Measurements from ENCODE around the gene BCL2L1.

BCL2L1 gene

GRCh38 chr20:31691646-31692275 lies 30.9 kb downstream of the BCL2L1 start:
- DNase-seq (ENCODE audit: low read depth), result no peak

DNA sequence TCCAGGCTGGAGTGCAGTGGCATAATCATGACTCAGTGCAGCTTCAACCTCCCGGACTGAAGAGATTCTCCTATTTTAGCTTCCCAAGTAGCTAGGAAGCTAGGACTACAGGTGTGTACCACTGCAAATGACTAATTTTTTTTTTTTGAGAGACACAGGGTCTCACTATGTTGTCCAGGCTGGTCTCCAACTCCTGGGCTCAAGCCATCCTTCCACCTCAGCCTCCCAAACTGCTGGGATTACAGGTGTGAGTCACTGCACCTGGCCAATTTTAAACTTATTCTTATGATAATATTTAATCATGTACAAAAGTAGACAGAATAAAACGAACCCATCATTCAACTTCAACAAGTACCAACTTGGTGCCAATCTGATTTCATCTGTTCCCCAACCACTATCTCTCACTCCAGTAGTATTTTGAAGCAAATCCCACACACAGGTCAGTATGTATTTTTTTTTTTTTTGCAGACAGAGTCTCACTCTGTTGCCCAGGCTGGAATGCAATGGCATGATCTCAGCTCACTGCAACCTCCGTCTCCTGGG lies 32.5 kb downstream of the BCL2L1 start:
- DNase-seq (ENCODE audit: low read depth), result no peak

- no peak for DNase-seq (ENCODE audit: low read depth)
Measured at GRCh38 chr20:31689141-31689540, 33.5 kb downstream of the BCL2L1 start.

DNA sequence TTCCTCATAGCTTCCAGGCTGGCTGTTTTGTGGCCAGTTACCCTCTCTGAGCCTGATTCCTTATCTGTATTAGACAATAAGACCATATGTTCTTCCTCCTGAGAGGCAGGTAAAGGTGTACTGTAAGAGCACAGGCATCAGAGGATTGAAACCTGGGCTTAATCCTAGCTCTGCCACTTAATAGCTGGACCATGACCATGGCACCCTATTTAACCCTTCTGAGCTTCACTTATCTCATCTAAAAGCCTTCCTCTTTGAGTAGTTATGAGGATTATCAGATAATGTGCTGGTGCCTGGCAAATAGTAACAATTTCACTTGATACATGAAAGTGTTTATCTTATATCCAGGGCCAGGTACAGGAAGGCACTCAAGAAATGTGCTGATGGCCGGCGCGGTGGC lies 34.9 kb downstream of the BCL2L1 start:
- no peak for DNase-seq (ENCODE audit: low read depth)

GRCh38 chr20:31685853-31686643 lies 36.6 kb downstream of the BCL2L1 start:
- DNase-seq (ENCODE audit: low read depth), result no peak

DNA sequence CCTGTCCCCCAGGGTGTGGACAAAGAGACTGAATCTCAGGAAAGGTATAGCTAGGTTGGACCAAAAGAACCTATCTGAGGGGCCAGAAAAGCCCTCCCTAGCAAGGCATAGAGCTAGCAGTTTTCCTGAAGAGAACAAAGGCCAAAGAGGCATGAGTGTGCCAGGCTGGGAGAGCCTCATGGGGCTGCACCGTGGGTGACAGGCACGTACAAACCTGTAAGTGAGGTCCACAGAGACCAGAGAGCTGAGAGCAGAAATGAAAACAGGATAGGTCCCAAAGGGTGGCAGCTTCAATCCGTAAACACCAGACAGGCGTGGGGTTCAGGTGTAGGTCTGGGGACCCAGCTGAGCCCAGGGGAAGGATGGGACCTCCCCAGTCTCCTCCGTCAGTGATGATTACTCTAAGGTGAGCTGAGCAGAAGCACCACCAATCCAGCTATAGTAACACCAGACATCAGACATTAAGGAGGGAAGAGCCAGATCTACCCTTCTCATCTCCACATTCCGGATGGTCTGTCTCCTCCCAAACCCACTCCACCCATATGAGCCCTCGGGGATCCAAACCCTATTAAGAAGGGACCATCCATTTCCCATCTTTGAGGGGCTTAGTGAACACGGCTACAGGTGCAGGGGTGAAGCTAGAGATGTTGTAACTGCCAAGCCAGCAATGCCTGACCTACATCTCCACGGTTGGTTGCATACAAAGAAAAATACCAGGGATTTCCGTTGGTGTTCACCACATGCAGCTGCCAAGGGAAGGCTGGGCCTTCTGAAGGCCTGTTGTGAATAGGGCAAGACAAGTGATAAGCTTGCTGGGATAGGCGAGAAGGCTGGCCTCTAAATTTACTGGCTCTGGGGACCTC lies 38.3 kb downstream of the BCL2L1 start:
- no peak for DNase-seq (ENCODE audit: low read depth)

- no peak for DNase-seq (ENCODE audit: low read depth)
Measured at GRCh38 chr20:31682927-31683326, 39.7 kb downstream of the BCL2L1 start.

DNA sequence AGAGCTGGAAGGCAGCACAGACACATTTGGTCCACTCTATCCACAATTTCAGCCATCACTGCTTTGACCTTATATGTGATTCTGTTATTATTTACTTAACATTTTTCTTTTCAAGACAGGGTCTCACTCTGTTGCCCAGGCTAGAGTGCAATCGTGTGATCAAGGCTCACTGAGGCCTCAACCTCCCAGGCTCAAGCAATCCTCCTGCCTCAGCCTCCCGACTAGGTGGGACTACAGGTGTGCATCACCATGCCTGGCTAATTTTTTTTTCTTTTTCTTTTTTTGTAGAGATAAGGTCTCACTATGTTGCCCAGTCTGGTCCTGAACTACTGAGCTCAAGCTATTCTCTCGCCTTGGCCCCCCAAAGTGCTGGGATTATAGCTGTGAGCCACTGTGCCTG lies 40.3 kb downstream of the BCL2L1 start:
- DNase-seq (ENCODE audit: low read depth), result no peak

- DNase-seq (ENCODE audit: low read depth), result no peak
Measured at GRCh38 chr20:31681769-31682168, 40.9 kb downstream of the BCL2L1 start.

DNA sequence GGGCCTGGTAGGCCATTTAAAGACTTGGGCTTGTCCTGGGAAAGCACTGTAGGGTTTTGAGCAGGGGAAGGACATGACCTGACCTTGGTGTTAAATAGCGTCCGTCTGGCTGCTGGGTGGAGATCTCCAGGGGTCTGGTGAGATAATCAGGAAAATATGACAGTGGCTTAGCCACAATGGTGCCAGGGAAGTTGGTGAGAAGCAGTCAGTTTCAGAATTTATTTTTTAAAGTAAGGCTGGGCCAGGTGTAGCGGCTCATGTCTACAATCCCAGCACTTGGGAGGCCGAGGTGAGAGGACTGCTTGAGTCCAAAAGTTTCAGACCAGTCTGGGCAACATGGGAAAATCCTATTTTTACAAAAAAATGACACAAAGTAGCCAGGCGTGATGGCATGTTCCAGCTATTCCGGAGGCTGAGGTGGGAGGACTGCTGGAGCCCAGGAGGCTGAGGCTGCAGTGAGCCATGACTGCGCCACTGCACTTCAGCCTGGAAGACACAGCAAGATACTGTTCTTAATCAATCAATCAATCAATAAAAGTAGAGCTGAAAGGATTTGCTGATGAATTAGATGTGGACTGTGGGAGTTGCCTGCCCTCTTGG lies 41.4 kb downstream of the BCL2L1 start:
- DNase-seq (ENCODE audit: low read depth), result no peak

GRCh38 chr20:31680286-31681127 lies 42.2 kb downstream of the BCL2L1 start:
- DNase-seq (ENCODE audit: low read depth), result no peak

DNA sequence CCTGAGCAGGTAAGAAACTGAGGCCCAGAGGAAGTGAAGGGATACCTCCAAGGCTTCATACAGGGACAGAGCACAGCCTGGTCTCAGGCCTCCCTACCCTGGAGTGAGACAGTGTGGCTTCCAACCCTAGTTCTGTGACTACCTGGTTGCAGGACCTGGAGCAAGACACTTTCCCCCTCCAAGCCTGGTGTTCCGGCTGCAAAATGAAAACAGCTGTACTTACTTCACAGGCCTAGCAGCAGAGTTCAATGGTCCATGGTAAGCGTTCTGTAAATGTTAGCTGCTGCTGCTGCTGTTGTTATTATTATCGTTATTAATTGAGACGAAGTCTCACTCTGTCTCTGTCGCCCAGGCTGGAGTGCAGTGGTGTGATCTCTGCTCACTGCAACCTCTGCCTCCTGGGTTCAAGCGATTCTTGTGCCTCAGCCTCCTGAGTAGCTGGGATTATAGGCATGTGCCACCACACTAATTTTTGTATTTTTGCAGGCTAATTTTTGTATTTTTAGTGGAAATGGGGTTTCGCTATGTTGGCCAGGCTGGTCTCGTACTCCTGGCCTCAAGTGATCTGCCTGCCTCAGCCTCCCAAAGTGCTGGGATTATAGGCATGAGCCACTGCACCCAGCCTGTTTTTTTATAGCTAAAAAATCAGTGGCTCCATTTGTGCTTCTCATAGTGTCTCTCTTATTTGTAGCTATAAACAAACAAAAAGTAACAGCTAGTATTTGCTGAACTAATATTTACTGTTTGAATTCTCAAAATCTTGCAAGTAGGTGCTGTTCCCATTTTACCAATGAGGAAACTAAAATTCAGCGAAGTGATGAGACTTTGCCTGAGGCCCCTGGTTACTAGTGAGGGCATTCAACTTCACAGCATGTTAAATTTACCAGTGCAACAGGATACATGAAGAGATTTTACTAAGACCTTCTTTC lies 43.0 kb downstream of the BCL2L1 start:
- no peak for DNase-seq (ENCODE audit: low read depth)

DNA sequence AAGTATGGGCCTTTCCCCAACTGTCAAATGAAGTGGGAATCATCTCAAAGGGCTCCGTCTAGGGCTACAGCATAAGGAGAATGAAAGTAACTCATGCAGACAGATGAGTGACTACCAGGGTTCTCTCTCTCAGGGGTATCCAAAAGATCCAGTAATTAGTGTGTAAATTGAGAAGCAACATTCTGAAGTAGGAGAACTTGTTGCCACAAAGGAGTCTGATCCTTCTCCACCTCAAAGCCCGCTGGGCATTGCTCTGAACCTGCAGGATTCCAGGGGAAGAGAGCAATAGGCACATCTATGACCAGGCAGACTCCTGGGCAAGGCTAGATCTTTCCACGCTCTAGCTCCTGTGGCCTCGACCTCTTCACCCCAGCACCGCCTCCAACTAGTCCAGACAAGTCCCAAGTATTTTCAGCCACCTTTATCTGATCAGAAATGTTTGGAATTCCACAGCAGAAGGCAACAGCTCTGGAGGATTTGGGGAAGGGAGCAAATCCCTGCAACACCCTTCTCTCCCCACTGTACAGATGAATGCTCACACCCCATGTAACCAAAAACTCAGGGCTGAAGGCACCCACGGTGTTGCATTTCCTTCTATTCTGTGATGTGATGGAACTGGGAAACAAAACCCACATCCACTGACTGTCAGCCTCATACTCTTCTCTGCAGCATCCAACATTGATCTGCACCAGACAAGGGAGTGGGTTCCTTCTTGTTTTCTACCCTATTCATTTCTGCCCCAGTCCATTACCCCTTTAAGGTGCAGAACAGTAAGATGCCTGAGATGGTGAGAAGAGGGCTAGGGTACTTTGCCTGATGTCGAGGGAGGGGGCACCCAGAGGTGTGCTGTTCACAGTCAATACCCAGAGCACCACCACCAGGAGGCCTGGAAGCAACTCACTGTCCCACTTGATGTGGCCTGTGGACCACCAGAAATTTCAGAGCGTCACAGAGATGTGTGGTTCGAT lies 44.0 kb downstream of the BCL2L1 start:
- no peak for DNase-seq (ENCODE audit: low read depth)

DNA sequence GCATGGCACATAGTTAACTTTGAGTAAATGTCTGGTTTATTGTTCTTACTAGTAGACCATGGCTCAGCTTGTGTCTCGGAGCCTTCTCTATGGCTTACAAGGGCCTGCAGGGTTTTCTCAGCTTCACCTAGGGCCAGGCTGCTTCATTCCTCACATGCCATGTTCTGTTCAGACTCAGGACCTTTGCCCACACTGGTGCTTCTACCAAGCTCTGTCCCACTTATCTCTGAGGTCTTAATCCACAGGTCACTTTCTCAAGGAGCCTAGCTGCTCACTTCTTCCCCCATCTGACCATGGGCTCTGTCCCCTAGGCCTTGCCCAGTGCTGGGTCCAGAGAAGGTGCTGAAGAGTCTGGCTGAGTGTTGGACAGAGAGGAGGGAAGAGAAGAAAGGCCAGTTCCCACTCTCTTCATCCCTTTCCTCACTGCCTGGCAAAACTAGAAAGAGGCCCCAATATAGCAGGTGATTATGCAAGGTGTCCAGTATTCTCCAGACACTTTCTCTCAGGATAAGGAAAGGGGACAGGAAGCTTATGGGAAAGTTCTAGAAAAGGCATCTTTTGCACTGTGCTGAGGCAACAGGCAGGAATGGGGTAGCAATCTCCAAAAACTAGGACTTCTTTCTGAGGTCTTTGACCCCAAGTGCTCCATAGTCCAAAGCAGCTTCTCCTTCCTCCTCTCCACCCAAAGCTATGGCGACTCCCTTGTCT lies 45.0 kb downstream of the BCL2L1 start:
- DNase-seq (ENCODE audit: low read depth), result no peak

- DNase-seq (ENCODE audit: low read depth), result no peak
Measured at GRCh38 chr20:31676609-31676989, 46.1 kb downstream of the BCL2L1 start.

DNA sequence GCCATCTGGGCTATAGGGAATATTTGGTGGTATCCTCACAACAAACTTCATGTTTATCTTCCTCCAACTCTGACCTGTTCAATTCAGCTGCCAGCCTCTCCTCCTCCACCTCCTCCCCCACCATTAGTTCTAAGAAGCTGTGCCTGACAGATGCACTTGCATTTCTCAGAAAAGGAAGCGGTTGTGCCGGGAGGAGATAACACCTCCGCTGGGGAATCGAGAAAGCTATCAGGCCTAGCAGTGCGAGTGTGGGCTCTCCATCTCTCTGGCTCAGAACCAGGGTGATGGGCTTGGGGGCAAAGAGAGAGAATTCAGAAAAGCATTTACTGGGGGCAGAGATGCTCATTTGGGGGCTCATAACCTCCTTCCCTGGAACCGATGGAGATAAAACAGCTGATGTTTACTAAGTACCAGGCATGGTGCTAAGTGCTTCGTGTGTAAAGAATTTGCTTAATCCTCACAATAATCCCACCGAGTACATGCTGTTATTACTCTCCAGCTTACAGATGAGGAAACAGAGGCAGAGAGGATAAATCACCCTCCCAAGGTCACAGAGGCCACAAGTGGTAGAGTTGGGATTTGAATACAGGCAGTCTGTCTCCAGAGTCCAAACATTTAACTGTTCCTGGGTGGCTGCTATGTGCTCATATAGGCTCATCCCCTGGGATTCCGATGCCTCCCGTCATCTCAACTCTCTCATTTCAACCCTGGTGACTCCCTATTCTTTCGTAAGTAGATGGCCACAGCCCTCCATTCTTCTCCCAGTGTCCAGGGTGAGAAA lies 46.6 kb downstream of the BCL2L1 start:
- DNase-seq (ENCODE audit: low read depth), result peak; percentile 26
